Measurements from ENCODE around the gene DUSP22.

Gene DUSP22

DNA sequence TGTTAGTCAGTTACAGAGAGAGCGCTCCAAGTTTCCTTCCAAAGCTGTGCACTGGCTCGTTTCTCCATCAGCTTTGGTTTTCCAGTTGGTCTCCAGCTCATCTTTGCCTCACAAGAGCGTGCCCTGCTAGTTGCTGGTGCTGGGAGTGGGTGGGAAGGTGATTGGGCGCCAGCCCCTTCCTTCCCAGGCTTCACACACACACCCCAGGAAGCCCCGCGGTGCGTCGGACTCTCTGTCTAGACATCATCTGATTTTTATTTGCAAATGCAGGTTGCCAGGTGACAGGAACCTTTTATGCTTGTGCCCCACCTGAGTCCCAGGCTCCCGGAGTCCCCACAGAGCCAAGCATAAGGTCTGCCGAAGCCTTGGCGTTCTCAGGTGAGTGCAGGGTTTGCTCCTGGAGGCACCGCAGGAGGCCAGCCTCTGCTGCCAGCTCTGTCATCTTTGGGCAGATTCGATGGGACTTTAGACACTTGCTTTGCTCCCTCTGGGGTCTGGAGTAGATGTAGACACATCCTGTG lies 106.3 kb downstream of the DUSP22 start:
- DNase-seq: no peak

DNA sequence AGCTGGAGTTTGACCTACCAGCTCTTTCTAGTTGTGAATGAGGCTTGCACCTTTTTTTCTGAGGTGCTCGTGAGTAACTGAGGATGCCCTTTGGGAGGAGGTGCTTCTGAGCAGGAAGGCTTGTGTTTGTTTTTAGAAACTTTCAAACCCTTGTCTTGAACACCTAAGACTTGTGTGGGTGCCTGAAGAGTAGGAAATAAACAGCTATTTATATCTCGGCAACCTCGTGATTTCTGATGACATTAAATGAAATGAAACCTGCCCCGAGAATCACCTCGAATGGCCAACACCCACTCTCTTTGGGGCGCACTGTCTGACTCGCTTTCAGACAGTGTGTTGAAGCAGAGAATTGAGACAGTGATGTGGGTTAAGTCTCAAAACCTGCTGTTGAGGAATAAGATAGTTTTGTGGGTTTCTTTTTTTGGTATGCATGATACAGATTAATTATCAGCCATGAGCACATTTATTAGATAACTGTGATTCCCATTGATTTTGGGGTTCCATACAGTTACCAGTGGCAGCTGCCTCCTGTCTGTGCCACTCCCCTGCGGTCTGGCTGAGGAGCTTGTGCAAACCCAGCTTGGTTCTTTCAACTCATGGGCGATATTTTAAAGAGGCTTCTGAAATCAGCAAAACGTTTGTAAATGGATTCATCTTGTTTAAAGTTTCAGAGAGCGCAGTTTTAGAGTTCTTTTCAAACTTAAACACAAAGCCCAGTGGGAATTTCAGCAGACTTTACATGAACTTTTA lies 107.7 kb downstream of the DUSP22 start:
- DNase-seq: no peak

GRCh38 chr6:400815-401214 lies 108.5 kb downstream of the DUSP22 start:
- DNase-seq: no peak
